ENCODE results near the gene SLC6A11.

The SLC6A11 gene

GRCh38 chr3:10981031-10981430 is 165.0 kb downstream of the SLC6A11 start:
- no peak for DNase-seq (ENCODE audit: low read depth)

GRCh38 chr3:10981961-10982360 is 165.9 kb downstream of the SLC6A11 start:
- DNase-seq (ENCODE audit: low read depth), result no peak

GRCh38 chr3:10982782-10983181 is 166.8 kb downstream of the SLC6A11 start:
- DNase-seq (ENCODE audit: low read depth), result no peak

DNA sequence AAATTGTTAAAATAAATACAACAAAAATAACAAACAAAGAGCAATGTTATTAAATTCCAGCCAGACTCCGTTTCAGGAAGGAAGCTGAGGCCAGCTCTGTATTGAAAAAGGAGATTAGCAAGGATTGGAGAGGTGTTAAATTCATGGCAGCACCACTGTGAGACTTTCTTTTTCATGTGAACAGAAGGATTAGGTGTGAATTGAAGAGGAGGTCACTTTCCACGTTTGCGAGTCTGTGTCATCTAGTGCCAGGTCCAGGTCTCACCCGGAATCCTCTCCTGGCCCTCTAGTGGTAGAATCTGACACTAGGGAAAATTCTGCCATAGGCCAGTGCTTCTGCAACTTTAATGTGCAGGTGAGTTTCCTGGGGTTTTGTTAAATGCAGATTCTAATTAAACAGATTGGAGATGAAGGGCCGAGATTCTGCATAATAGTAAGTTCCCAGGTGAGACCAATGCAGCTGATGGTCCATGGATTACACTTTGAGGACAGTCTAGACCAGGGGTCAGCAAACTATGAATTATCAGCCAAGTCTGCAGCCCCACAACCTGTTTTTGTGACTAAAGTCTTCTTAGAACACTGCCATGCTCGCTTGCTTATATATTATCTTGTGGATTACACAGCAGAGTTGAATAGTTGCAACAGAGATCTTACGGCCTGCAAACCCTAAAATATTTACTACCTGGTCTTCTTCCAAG is 167.3 kb downstream of the SLC6A11 start:
- DNase-seq (ENCODE audit: low read depth), result no peak

- no peak for DNase-seq (ENCODE audit: low read depth)
Measured at GRCh38 chr3:10984371-10984896, 168.4 kb downstream of the SLC6A11 start.

DNA sequence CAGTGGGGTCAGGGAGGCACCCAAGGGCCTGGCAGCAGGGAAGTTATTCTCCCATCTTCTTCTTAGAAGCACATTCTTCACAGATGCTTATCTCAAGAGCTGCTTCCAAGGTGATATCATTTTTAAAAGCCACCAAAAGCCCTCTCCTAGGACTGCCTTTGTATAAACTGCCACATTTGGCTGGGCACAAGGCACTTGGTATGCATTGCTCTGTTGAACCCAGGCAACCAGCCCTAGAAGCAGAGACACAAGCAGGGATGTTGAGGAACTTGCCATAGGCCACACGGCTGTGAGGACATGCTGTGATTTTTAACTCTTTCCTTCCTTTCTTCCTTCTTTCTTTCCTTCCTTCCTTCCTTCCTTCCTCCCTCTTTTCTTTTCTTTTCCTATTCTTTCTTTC is 169.2 kb downstream of the SLC6A11 start:
- DNase-seq (ENCODE audit: low read depth), result no peak

DNA sequence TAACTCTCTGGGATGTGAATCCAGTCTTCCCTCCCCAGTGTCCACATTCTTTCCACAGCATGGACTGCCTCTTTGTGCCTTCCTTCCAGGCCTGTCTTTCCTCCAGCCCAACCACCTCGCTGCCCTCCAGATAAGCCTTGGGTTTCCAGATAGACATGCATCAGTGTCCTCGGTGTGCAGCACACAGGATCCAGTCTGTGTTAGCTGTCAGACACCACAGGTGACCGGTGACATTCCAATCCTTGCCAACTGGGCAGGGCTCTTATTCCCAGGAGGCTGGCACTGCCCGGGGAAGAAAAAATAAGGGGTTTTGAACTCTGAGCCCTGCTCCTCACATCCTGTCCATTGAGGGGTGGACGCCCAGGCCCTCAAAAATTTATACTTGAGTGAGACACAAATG is 170.6 kb downstream of the SLC6A11 start:
- DNase-seq (ENCODE audit: low read depth), result no peak

- no peak for DNase-seq (ENCODE audit: low read depth)
Measured at GRCh38 chr3:10988001-10988665, 172.1 kb downstream of the SLC6A11 start.

DNA sequence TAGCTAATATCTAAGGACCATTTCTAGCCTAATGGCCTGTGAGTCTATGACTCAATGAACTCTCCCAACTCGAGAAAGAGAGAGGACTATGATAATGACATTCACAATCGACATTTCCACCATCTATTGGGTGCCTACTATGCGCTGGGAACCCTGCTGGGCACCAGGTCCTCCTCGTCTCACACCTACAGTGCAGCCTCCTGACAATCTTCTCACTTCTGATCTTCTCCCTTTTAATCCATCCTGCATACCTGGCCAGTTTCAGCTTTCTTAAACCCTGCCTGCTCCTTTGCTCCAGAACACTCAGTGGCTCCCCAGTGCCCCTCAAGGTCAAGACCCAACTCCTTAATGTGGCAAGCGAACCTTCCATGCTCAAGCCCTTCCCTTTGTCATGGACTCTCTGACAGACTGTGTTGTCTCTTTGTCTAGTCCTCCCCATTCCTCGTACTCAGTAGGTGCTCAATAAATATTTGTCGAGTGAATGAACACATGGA is 173.0 kb downstream of the SLC6A11 start:
- no peak for DNase-seq (ENCODE audit: low read depth)

Data from fibroblast of gingiva (primary cell).